GM23338 (cell line): ENCODE results near the gene REX1BD.

Source experiments
- CREB1 ChIP-seq: fragments of 250-450 bp; sonication (Bioruptor Pico); IDR thresholded peaks from 2 replicates; pipeline ENCODE4 v1.5.0; 2020; ENCODE audit warnings: low read depth, mild to moderate bottlenecking, moderate library complexity
- CTCF ChIP-seq, 2 experiments: fragments of 200-600 bp in 1 of 2; sonication (generic) in 1 of 2; conservative IDR thresholded peaks; 2 replicates each; pipeline versions ENCODE4 v1.5.1 to v1.6.1; 2016 to 2017; ENCODE audit warnings: antibody characterized with exemption in 2 of 2, low read depth in 2 of 2, mild to moderate bottlenecking in 2 of 2, moderate library complexity in 1 of 2
- ETS1 ChIP-seq: IDR thresholded peaks from 2 replicates; pipeline ENCODE4 v1.6.1; 2016; ENCODE audit warnings: antibody characterized with exemption
- EZH2 ChIP-seq: fragments of 200-600 bp; sonication (generic); IDR thresholded peaks from one replicate; pipeline ENCODE4 v1.8.0; 2017; ENCODE audit warnings: antibody characterized with exemption, mild to moderate bottlenecking, low read depth; ENCODE audit not compliant: unreplicated experiment
- EZH2phosphoT487 ChIP-seq: fragments of 200-600 bp; sonication (generic); IDR thresholded peaks from one replicate; pipeline ENCODE4 v1.8.1; 2018; ENCODE audit warnings: antibody characterized with exemption; ENCODE audit not compliant: unreplicated experiment
- JUNB ChIP-seq: IDR thresholded peaks from one replicate; pipeline ENCODE4 v1.6.1; 2016; ENCODE audit warnings: antibody characterized with exemption; ENCODE audit not compliant: unreplicated experiment
- POLR2AphosphoS5 ChIP-seq: IDR thresholded peaks from 2 replicates; pipeline ENCODE4 v1.6.1; 2016; ENCODE audit warnings: antibody characterized with exemption, low read depth
- REST ChIP-seq: IDR thresholded peaks from one replicate; pipeline ENCODE4 v1.6.1; 2018; ENCODE audit warnings: antibody characterized with exemption; ENCODE audit not compliant: unreplicated experiment
- ZNF114 ChIP-seq: fragments of 250-450 bp; sonication (Bioruptor Pico); IDR thresholded peaks from 2 replicates; pipeline ENCODE4 v1.5.0; 2020; ENCODE audit warnings: mild to moderate bottlenecking, moderate library complexity

GRCh38 chr19:18603255-18603957 lies 14.8 kb downstream of the REX1BD start:
- peak; percentile 24 to 44 for TF ChIP-seq CTCF (conservative IDR thresholded peaks at IDR 0.05; ENCODE audit: low read depth in 2 of 2)
- TF ChIP-seq REST, result no peak
- TF ChIP-seq EZH2, result peak; percentile 55
- no peak for TF ChIP-seq EZH2phosphoT487
- no peak for TF ChIP-seq ZNF114 (CRISPR knock-in tag)
- no peak for TF ChIP-seq POLR2AphosphoS5
- TF ChIP-seq CREB1 (CRISPR knock-in tag), result no peak
- TF ChIP-seq JUNB, result no peak
- no peak for TF ChIP-seq ETS1
